Hepatocyte (in vitro differentiated cells): ENCODE data around the gene LPAR1.

Source experiments
- EZH2 ChIP-seq: fragments of 200-600 bp; sonication (generic); IDR thresholded peaks from 2 replicates; pipeline ENCODE4 v1.6.1; 2016; ENCODE audit warnings: antibody characterized with exemption, mild to moderate bottlenecking, borderline replicate concordance
- EZH2phosphoT487 ChIP-seq: fragments of 200-600 bp; sonication (generic); IDR thresholded peaks from one replicate; pipeline ENCODE4 v1.6.1; 2018; ENCODE audit warnings: antibody characterized with exemption, mild to moderate bottlenecking, low read depth, moderate library complexity; ENCODE audit not compliant: unreplicated experiment, severe bottlenecking
- TF ChIP-seq, protein P1 (sequence below): fragments of 200-600 bp; sonication (generic); IDR thresholded peaks from 2 replicates; pipeline ENCODE4 v1.5.1; 2016; ENCODE audit warnings: antibody characterized with exemption, mild to moderate bottlenecking; ENCODE audit not compliant: poor library complexity

DNA sequence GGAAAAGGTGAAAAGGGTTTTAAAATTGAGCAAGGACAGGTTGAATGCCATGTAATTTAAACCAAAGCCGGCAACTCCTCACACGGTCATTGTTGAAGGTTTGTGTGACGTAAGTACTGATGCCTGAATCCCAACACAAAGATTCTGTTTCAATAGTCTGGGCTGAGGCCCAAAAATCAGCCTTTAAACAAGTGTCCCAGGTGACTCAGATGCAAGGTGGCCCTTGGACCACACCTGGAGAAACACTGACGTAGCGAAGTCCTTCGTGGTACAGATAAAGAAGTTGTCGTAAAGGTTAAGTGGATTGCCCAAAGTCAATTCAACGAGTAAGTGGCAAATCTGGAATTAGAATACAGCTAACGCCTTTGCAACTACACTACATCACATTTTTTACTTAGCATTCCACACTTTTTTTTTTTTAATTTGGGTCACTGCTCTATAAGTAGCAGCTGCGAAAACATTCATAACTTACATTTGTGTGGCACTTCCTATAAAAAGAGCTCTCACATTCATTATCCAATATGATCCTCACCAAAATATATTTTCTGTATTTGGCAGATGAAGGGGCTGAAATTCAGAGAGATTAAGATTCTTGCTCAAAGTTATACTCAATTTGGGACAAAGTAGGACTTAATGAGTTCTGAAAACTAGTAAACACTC, 111.3 kb downstream of the LPAR1 start:
- TF ChIP-seq, protein P1, sequence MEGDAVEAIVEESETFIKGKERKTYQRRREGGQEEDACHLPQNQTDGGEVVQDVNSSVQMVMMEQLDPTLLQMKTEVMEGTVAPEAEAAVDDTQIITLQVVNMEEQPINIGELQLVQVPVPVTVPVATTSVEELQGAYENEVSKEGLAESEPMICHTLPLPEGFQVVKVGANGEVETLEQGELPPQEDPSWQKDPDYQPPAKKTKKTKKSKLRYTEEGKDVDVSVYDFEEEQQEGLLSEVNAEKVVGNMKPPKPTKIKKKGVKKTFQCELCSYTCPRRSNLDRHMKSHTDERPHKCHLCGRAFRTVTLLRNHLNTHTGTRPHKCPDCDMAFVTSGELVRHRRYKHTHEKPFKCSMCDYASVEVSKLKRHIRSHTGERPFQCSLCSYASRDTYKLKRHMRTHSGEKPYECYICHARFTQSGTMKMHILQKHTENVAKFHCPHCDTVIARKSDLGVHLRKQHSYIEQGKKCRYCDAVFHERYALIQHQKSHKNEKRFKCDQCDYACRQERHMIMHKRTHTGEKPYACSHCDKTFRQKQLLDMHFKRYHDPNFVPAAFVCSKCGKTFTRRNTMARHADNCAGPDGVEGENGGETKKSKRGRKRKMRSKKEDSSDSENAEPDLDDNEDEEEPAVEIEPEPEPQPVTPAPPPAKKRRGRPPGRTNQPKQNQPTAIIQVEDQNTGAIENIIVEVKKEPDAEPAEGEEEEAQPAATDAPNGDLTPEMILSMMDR, result no peak
- TF ChIP-seq EZH2phosphoT487, result no peak
- no peak for TF ChIP-seq EZH2
